ENCODE measurements around the gene HMGCLL1.

HMGCLL1 gene

GRCh38 chr6:55578537-55579363 lies at the start of gene HMGCLL1:
Gene HMGCLL1 (minus strand): TSS chr6:55579192. CDS start chr6:55579055, 137 bp downstream.
- DNase-seq = peak; percentile 41

GRCh38 chr6:55621993-55622392 lies 43.0 kb upstream of the HMGCLL1 start:
- no peak for DNase-seq

GRCh38 chr6:55621244-55621643 lies 42.3 kb upstream of the HMGCLL1 start:
- no peak for DNase-seq

GRCh38 chr6:55617272-55617671 lies 38.3 kb upstream of the HMGCLL1 start:
- DNase-seq = peak; percentile 19

- DNase-seq = no peak
Observed at GRCh38 chr6:55604021-55604420, 25.0 kb upstream of the HMGCLL1 start.

GRCh38 chr6:55601120-55601519 lies 22.1 kb upstream of the HMGCLL1 start:
- DNase-seq = no peak

- no peak for DNase-seq
Observed at GRCh38 chr6:55594442-55594841, 15.4 kb upstream of the HMGCLL1 start.

GRCh38 chr6:55584654-55585354 lies 5.8 kb upstream of the HMGCLL1 start:
- DNase-seq = no peak

GRCh38 chr6:55576811-55577210 lies 2.2 kb downstream of the HMGCLL1 start:
- no peak for DNase-seq

- DNase-seq = no peak
Observed at GRCh38 chr6:55574556-55574955, 4.4 kb downstream of the HMGCLL1 start.

GRCh38 chr6:55569638-55570037 lies 9.4 kb downstream of the HMGCLL1 start:
- no peak for DNase-seq

GRCh38 chr6:55568808-55569439 lies 10.1 kb downstream of the HMGCLL1 start:
- DNase-seq = no peak

GRCh38 chr6:55567558-55567957 lies 11.4 kb downstream of the HMGCLL1 start:
- DNase-seq = no peak

- DNase-seq = no peak
Observed at GRCh38 chr6:55566036-55566710, 12.8 kb downstream of the HMGCLL1 start.

- DNase-seq = no peak
Observed at GRCh38 chr6:55562318-55562717, 16.7 kb downstream of the HMGCLL1 start.

- no peak for DNase-seq
Observed at GRCh38 chr6:55560290-55560885, 18.6 kb downstream of the HMGCLL1 start.

GRCh38 chr6:55557146-55557545 lies 21.8 kb downstream of the HMGCLL1 start:
- no peak for DNase-seq

- no peak for DNase-seq
Observed at GRCh38 chr6:55545791-55546190, 33.2 kb downstream of the HMGCLL1 start.

- no peak for DNase-seq
Observed at GRCh38 chr6:55543633-55544309, 35.2 kb downstream of the HMGCLL1 start.

- no peak for DNase-seq
Observed at GRCh38 chr6:55541024-55541423, 38.0 kb downstream of the HMGCLL1 start.

GRCh38 chr6:55536391-55536956 lies 42.5 kb downstream of the HMGCLL1 start:
- no peak for DNase-seq

- DNase-seq = no peak
Observed at GRCh38 chr6:55531496-55531895, 47.5 kb downstream of the HMGCLL1 start.

All from NCI-H2171 treated with DMSO at 0.1 percent for 48 hours (cell line).